Measurements from ENCODE around the gene WWC2.

The WWC2 gene

DNA sequence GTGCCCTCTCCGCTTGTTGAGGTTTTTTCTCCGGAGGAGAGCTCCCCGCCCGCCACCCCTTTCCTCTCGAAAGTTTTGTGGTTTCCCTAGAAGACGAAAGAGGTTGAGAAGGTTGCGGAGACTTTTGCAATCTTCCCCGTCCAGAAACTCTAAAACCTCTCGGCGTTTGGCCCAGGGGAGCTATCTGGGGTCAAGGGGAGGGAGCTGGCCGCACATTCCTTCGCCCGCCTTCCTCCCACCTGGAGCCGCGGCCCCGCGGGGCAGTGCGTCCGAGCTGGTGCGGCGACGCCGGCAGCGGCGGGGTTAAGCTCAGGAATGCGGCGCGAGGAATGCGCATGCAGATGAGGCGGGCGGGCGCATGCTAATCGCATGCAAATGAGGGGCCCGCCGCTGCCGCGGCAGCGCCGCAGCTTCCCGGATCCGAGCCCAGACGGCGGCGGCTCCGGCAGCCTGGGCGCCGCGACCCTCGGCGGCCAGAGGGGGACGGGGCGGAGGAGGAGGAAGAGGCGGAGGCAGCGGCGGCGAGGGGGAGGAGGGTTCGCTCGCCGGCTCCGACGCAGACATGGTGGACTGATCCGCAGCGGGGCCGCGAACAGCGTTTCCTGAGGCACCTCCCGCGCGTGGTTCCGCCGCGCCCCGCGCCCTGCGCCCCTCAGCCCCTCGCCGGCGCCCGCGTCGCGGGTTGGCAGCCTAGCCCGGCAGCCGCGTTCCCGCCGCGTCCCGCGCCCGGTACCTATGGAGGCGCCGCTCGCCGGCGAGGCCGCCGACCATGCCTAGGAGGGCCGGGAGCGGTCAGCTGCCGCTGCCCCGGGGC lies at the start of gene WWC2:
WWC2 (plus strand) TSS at position 535 of the 814 bp plus-strand sequence; CDS start at position 770, 235 bp downstream.
- peak; percentile 89 to 90 for DNase-seq
- no peak for TF ChIP-seq GATA1 (IDR thresholded peaks at IDR 0.05; ENCODE audit: low read depth, low read length)
- TF ChIP-seq POLR2A (IDR thresholded peaks at IDR 0.05; ENCODE audit: low read length), result peak; percentile 79

DNA sequence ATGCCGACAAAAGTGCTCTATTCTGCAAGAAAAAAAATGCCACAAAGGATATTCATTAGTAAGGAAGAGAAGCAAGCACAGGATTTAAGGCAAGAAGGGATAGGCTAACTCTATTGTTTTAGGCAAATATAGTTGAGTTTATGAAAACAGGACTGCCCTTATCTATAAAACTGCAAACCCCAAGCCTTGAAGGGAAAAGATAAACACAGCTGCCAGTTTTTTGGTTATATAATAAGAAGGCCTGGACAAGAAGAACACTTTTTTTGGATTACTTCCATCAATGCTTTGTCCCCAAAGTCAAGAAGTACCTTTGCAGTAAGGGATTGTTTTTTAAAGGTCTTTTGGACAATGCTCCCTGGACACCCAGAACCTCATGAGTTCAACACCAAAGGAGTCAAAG lies 45.4 kb upstream of the WWC2 start:
- TF ChIP-seq POLR2A (IDR thresholded peaks at IDR 0.05; ENCODE audit: low read length) (no peak), GATA1 (IDR thresholded peaks at IDR 0.05; ENCODE audit: low read depth, low read length) (no peak)
- DNase-seq, result no peak

DNA sequence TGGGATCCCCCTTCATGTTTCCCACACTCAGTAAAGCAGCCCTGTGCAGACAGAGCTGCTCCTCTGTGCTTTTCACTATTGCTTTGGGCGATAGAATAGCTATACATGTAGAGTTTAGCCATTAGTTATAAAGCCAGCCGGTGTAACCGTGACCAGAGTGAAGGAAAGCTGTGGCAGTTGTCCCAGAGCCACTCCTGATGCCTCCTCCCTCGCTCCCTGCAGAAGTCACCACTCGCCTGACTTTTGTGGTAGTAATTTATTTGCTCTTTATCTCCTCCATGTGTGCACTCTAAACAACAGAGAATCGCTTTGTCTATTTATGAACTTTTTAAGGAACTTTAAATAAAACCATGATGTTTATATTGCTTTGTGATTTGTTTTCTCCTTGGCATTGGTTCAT lies 41.8 kb upstream of the WWC2 start:
- TF ChIP-seq GATA1 (IDR thresholded peaks at IDR 0.05; ENCODE audit: low read depth, low read length), result no peak
- TF ChIP-seq POLR2A (IDR thresholded peaks at IDR 0.05; ENCODE audit: low read length), result no peak
- DNase-seq, result no peak

DNA sequence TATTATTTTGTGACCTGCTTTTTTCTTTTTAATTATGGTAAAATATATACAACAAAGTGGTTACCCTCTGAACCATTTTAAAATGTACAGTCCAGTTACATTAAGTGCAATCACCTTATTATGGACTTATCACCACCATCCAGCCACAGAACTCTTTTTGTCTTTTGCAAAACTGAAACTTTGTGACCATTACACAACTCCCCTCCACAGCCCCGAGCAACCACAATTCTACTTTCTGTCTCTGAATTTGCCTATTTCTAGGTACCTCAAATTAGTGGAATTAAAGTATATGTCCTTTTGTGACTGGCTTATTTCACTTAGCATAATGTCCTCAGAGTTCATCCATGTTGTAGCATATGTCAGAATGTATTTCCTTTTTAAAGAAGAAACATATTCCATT lies 39.3 kb upstream of the WWC2 start:
- DNase-seq, result no peak
- no peak for TF ChIP-seq GATA1 (IDR thresholded peaks at IDR 0.05; ENCODE audit: low read depth, low read length)
- TF ChIP-seq POLR2A (IDR thresholded peaks at IDR 0.05; ENCODE audit: low read length), result no peak

DNA sequence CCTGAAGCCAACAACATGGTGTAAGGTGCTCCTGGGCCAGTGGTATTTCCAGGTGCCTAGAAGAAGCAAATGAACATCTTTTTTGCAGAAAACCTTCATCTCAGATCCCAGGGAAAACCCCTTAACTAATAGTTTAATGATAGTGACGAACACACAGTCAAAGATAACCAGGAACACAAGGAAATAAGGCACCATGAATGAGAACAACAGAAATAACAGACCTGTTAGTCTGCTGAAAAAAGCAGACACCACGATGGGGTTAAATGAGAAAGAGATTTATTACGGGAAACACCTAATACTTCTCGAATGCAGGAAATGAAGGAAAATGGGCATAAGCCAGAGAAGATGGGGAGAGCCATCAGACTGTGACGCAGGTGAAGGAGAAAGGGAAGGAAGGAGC lies 30.6 kb upstream of the WWC2 start:
- no peak for DNase-seq
- TF ChIP-seq POLR2A (IDR thresholded peaks at IDR 0.05; ENCODE audit: low read length), result no peak
- no peak for TF ChIP-seq GATA1 (IDR thresholded peaks at IDR 0.05; ENCODE audit: low read depth, low read length)

DNA sequence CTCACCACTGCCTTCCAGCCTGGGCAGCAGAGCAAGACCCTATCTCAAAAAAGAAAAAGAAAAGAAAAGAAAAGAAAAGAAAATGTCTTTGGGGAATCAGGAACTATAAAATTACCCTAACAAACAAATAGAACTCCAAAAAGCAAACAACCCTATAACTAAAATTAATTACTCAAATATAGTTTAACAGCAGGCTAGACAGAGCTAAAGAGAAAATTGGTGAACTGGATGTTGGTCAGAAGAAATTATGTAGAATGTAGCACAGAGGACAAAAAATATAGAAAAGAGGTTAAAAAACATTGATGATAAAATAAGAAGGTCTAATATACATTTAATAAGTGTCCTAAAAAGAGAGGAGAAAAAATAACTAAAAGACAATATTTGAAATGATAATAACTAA lies 27.8 kb upstream of the WWC2 start:
- no peak for DNase-seq
- TF ChIP-seq POLR2A (IDR thresholded peaks at IDR 0.05; ENCODE audit: low read length) (no peak), GATA1 (IDR thresholded peaks at IDR 0.05; ENCODE audit: low read depth, low read length) (no peak)

DNA sequence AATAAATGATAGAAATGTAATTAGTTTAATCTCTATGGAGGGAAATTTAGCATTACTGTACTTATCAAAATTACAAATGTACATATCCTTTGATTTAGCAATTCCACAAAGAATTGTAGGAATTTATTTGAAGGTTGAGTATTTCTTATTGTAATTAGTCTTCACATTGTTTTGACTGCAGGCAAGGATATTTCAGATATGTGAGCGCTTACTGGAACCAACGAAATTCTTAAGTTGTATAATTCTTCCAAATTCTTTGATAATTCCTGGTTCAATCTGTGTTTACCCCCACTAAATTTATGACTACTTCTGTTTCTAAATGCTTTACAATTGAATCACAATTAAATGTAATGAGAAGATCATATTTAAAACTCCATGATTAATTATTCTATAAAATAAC lies 26.9 kb upstream of the WWC2 start:
- no peak for DNase-seq
- TF ChIP-seq GATA1 (IDR thresholded peaks at IDR 0.05; ENCODE audit: low read depth, low read length), result no peak
- TF ChIP-seq POLR2A (IDR thresholded peaks at IDR 0.05; ENCODE audit: low read length), result no peak

DNA sequence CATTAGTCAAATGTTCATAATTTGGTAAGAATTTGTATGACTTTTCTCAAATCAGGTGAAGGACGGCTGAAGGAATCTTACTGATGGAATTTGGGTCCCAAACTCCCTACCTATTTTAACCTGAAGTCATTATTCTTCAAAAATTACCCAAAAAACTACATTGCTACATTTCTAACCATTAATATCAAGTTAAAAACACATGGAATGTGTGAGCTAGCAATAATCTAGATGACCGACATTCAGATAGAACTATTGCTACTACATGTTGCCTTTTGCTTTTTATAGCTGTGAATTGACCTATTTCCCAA lies 25.3 kb upstream of the WWC2 start:
- DNase-seq, result no peak
- TF ChIP-seq GATA1 (IDR thresholded peaks at IDR 0.05; ENCODE audit: low read depth, low read length), result no peak
- no peak for TF ChIP-seq POLR2A (IDR thresholded peaks at IDR 0.05; ENCODE audit: low read length)

DNA sequence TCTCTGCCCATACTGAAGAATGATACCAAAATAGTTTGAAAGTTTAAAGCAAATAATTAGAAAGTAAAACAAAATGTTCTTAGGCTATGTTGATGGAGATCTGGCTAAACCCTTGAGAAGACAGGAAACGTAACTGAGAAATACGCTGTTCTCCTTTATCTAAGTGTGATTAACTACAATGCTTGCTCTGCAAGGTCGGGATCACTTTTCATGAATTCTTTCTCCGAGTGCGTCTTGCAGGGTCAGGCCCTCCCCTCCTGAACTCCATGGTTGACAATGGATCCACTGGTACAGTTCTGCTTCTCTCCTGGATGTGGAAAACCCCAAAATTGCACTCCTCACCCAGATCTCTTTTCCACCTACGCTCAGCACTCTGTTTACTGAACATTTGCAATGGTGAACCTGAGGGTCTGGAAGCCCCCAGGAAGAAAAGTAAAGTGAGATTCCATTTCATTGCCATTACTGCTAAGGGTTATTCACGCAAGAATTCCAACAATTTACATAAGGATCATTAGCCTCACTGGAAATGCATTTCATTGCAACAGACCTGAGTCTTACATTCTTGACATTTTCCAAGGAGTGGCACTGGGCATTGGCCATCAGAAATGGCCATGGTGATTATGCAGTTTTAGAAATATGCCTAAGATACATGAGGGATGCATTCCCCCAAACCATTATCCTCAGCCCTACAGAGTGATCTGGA lies 24.6 kb upstream of the WWC2 start:
- TF ChIP-seq GATA1 (IDR thresholded peaks at IDR 0.05; ENCODE audit: low read depth, low read length) (no peak), POLR2A (IDR thresholded peaks at IDR 0.05; ENCODE audit: low read length) (no peak)
- no peak for DNase-seq

DNA sequence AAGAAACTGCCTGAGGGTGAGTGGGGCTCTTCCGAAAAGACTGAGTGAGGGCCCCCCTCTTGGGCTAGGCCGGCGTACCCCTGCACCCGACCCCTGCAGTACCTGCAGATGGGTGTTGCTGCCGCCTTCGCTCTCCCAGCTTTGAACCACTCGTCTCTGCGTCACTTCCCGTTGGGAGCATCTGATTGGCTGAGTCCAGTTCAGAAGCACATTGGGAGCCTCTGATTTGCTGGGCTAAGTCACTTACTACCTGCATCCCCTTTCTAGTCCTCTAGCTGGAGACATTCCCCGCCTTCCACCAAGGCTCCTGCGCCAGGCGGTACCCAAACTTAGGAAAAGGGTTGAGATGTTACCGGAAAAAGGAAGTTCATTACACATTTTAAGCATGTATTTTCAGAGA lies 20.4 kb upstream of the WWC2 start:
- DNase-seq, result no peak
- no peak for TF ChIP-seq GATA1 (IDR thresholded peaks at IDR 0.05; ENCODE audit: low read depth, low read length)
- TF ChIP-seq POLR2A (IDR thresholded peaks at IDR 0.05; ENCODE audit: low read length), result no peak

DNA sequence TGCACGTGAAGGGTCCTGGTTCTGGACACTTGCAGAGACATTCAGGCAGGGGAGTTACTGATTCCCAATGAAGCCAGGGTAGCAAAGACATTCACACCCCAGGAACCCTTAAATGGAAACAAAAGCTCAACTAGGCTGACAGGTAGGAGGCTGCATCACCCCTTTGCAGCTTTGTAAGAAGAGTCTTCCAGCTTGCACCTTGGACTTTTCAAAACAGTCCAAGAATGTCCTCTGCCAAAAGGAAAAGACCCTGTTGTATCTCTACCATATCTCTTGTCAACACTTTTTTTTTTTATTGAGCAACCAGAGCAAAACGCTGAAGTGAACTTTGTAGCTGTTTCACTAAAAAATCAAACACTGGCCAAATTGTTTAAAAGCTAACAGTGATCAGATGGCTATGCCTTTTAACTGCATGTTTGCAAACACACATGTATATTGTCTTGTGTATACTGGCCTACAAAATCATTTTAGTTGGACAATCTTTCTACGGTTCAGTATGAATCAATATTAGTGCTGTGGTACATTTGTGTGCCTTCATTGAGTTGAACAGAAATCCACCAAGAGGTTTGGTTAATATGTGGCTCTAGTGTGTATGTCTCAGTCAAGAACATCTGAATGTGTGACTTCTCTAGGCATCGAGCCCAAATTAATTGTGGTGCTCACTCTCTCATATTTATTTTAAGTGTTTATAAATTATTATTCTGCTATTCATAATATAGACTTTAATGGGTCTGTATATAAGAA lies 18.5 kb upstream of the WWC2 start:
- TF ChIP-seq GATA1 (IDR thresholded peaks at IDR 0.05; ENCODE audit: low read depth, low read length) (no peak), POLR2A (IDR thresholded peaks at IDR 0.05; ENCODE audit: low read length) (no peak)
- DNase-seq, result no peak

DNA sequence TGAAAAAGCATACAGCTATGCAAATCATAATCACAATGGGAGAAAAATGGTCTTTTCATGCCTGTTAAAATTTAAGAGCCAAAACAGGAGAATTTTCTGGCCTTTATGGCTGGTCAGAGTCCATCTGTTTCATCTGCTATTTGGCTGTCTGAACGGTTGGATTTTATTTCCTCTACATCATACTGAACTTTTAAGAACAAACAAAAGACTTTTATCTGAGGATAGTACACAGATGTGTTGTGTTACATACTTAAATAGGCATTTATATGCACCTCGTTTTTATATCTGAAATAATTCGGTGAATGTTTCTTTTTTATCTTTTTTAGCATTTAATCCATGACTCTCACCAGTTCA lies 18.0 kb upstream of the WWC2 start:
- TF ChIP-seq GATA1 (IDR thresholded peaks at IDR 0.05; ENCODE audit: low read depth, low read length) (no peak), POLR2A (IDR thresholded peaks at IDR 0.05; ENCODE audit: low read length) (no peak)

DNA sequence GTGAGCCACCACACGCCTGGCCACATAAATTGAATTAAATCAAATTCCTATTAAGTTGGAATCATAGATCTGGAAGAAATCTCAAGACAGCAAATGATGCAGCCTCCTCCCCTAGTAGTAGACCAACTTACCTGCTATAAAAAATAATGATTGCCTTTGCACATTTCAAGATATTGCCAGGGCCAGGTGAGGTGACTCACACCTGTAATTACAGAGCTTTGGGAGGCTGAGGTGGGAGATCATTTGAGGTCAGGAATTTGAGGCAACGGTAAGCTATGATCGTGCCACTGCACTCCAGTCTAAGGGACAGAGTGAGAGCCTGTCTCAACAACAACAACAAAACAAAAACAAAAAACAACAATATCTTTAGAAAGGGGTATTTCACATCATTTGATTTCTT lies 17.0 kb upstream of the WWC2 start:
- TF ChIP-seq GATA1 (IDR thresholded peaks at IDR 0.05; ENCODE audit: low read depth, low read length), result no peak
- no peak for DNase-seq

More for the DNA sequence above, 18.0 kb upstream of the WWC2 start:
- no peak for DNase-seq

DNA sequence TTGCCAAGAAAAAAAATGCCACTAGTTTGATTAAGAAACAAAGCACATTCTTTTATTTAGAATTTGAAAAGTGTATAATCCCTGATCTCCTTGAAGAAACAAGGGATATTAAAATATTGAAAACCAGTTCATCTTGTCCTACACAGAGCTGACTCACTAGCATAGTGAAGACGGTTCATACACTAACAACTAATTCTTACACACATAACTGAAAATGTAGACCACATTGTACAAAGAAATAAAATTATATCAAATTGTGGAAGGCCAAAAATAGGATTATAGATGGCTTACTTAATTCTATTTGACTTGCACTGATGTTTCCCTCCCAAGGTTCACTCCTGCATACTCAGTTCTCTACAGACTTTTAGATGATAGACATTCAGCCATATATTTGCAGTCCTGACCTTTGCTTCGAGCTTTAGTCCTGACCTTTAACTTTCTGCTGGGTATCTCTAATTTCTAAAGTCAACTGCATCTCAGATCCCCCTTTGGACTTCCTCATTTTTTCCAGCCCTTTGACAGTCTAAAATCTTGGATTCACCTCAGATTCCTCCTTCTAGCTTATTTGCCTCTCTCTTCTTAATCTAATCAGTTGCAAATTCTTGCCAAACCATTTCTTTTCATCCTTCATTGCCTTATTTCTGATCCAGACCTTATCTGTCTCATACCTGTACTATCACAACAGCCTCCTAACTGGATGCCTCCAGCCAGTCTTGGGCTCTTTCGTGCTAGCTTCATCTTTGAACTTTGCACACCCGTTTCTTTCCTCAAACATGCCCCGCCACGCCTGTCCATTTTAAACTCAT lies 4.5 kb upstream of the WWC2 start:
- DNase-seq, result no peak
- TF ChIP-seq GATA1 (IDR thresholded peaks at IDR 0.05; ENCODE audit: low read depth, low read length), result no peak

All from erythroblast (primary cell).